Fibroblast of pulmonary artery (primary cell): Measurements from ENCODE around the gene GLUD2.

Experiments
- DNase-seq: peaks from one replicate; pipeline ENCODE4 v3.0.0-alpha.2; 2010; ENCODE audit warnings: low read depth
- H3K4me3 ChIP-seq: replicated peaks from 2 replicates; pipeline ENCODE4 v1.5.1; 2011; ENCODE audit warnings: low read depth, mild to moderate bottlenecking, control low read depth, low read length, moderate library complexity
- CTCF ChIP-seq: IDR thresholded peaks from 2 replicates; pipeline ENCODE4 v1.5.1; 2011; ENCODE audit warnings: mild to moderate bottlenecking, control low read depth, low read length, inconsistent platforms; ENCODE audit errors: missing control alignments

GLUD2 gene

GRCh38 chrX:121047441-121048419, at the start of gene GLUD2:
GLUD2 (plus strand) TSS chrX:121047610; CDS start chrX:121047685, 75 bp downstream.
- DNase-seq, result peak; percentile 20
- peak within 1 kb of the TSS; percentile 48 for H3K4me3 ChIP-seq
- TF ChIP-seq CTCF, result peak; percentile 6

GRCh38 chrX:120999413-120999812, 48.0 kb upstream of the GLUD2 start:
- DNase-seq, result no peak
- H3K4me3 ChIP-seq, result no peak overlapping the region
- TF ChIP-seq CTCF, result no peak

GRCh38 chrX:121000589-121000988, 46.8 kb upstream of the GLUD2 start:
- H3K4me3 ChIP-seq, result no peak overlapping the region
- DNase-seq, result peak; percentile 59
- peak; percentile 40 for TF ChIP-seq CTCF

- DNase-seq, result peak; percentile 71
- H3K4me3 ChIP-seq, result no peak overlapping the region
- no peak for TF ChIP-seq CTCF
These were observed 38.5 kb upstream of the GLUD2 start for GRCh38 chrX:121008920-121009319.

- TF ChIP-seq CTCF, result no peak
- DNase-seq, result no peak
These were observed 37.6 kb upstream of the GLUD2 start for GRCh38 chrX:121009764-121010163.

GRCh38 chrX:121010218-121010617, 37.2 kb upstream of the GLUD2 start:
- peak; percentile 13 for DNase-seq
- H3K4me3 ChIP-seq, result no peak overlapping the region
- no peak for TF ChIP-seq CTCF

More at GRCh38 chrX:121009764-121010163, 37.6 kb upstream of the GLUD2 start:
- no peak overlapping the region for H3K4me3 ChIP-seq

- no peak for DNase-seq
- H3K4me3 ChIP-seq, result no peak overlapping the region
- TF ChIP-seq CTCF, result no peak
These were observed 36.2 kb upstream of the GLUD2 start for GRCh38 chrX:121011254-121011653.
